ENCODE results near the gene CNTNAP2. TPM values are rescaled to one million over a fixed set of nuclear protein-coding genes. Genes with fewer than 3 reads are reported as not detected.

The CNTNAP2 gene
- total RNA-seq, 1 donor from 2014 or later = not detected

- Mint-ChIP-seq H3K4me1 (ENCODE audit: low read depth) (no peaks in the 10 kb centered on the region), H3K27me3 (ENCODE audit: insufficient read depth) (no peaks in the 10 kb centered on the region)
These were observed 1876.1 kb downstream of the CNTNAP2 start for GRCh38 chr7:147992698-147993097.

GRCh38 chr7:147997636-147998035 lies 1881.0 kb downstream of the CNTNAP2 start:
- no peak overlapping the region for H3K4me3 Mint-ChIP-seq

More at GRCh38 chr7:147992698-147993097, 1876.1 kb downstream of the CNTNAP2 start:
- H3K27ac Mint-ChIP-seq = no peak overlapping the region
- no peak overlapping the region for H3K4me3 Mint-ChIP-seq
- no peak for DNase-seq (ENCODE audit: low spot score)
- no peaks in the 10 kb centered on the region for H3K9me3 Mint-ChIP-seq
- H3K36me3 Mint-ChIP-seq (ENCODE audit: low read depth) = no peaks in the 10 kb centered on the region
- intact Hi-C loops (cut with micrococcal nuclease) = no loop called here

GRCh38 chr7:147999962-148000361 lies 1883.4 kb downstream of the CNTNAP2 start:
- H3K4me1 Mint-ChIP-seq (ENCODE audit: low read depth) = no peaks in the 10 kb centered on the region
- intact Hi-C loops (cut with micrococcal nuclease) = no loop called here
- H3K27ac Mint-ChIP-seq = no peak overlapping the region
- H3K9me3 Mint-ChIP-seq = no peaks in the 10 kb centered on the region
- H3K27me3 Mint-ChIP-seq (ENCODE audit: insufficient read depth) = no peaks in the 10 kb centered on the region
- DNase-seq (ENCODE audit: low spot score) = no peak
- no peaks in the 10 kb centered on the region for H3K36me3 Mint-ChIP-seq (ENCODE audit: low read depth)
- H3K4me3 Mint-ChIP-seq = no peak overlapping the region

More at GRCh38 chr7:147997636-147998035, 1881.0 kb downstream of the CNTNAP2 start:
- H3K9me3 Mint-ChIP-seq = no peaks in the 10 kb centered on the region
- H3K27ac Mint-ChIP-seq = no peak overlapping the region
- intact Hi-C loops (cut with micrococcal nuclease) = no loop called here
- no peak for DNase-seq (ENCODE audit: low spot score)
- H3K36me3 Mint-ChIP-seq (ENCODE audit: low read depth) = no peaks in the 10 kb centered on the region
- H3K27me3 Mint-ChIP-seq (ENCODE audit: insufficient read depth) = no peaks in the 10 kb centered on the region
- H3K4me1 Mint-ChIP-seq (ENCODE audit: low read depth) = no peaks in the 10 kb centered on the region

- no peaks in the 10 kb centered on the region for H3K36me3 Mint-ChIP-seq (ENCODE audit: low read depth)
- no peaks in the 10 kb centered on the region for H3K9me3 Mint-ChIP-seq
- DNase-seq (ENCODE audit: low spot score) = no peak
- no peak overlapping the region for H3K4me3 Mint-ChIP-seq
- no peaks in the 10 kb centered on the region for H3K27me3 Mint-ChIP-seq (ENCODE audit: insufficient read depth)
- H3K4me1 Mint-ChIP-seq (ENCODE audit: low read depth) = no peaks in the 10 kb centered on the region
- H3K27ac Mint-ChIP-seq = no peak overlapping the region
- intact Hi-C loops (cut with micrococcal nuclease) = no loop called here
These were observed 1895.2 kb downstream of the CNTNAP2 start for GRCh38 chr7:148011753-148012152.

GRCh38 chr7:148014001-148014400 lies 1897.4 kb downstream of the CNTNAP2 start:
- Mint-ChIP-seq H3K27ac (no peak overlapping the region), H3K27me3 (ENCODE audit: insufficient read depth) (peaks cover 2% of the 10 kb centered on the region), H3K36me3 (ENCODE audit: low read depth) (no peaks in the 10 kb centered on the region), H3K4me3 (no peak overlapping the region), H3K9me3 (no peaks in the 10 kb centered on the region), H3K4me1 (ENCODE audit: low read depth) (no peaks in the 10 kb centered on the region)
- intact Hi-C loops (cut with micrococcal nuclease) = no loop called here
- no peak for DNase-seq (ENCODE audit: low spot score)

GRCh38 chr7:148014541-148014940 lies 1897.9 kb downstream of the CNTNAP2 start:
- no peaks in the 10 kb centered on the region for H3K36me3 Mint-ChIP-seq (ENCODE audit: low read depth)
- no peaks in the 10 kb centered on the region for H3K9me3 Mint-ChIP-seq
- intact Hi-C loops (cut with micrococcal nuclease) = no loop called here
- no peak for DNase-seq (ENCODE audit: low spot score)
- H3K27ac Mint-ChIP-seq = no peak overlapping the region
- H3K27me3 Mint-ChIP-seq (ENCODE audit: insufficient read depth) = peaks cover 2% of the 10 kb centered on the region
- H3K4me1 Mint-ChIP-seq (ENCODE audit: low read depth) = no peaks in the 10 kb centered on the region
- no peak overlapping the region for H3K4me3 Mint-ChIP-seq

- H3K4me1 Mint-ChIP-seq (ENCODE audit: low read depth) = no peaks in the 10 kb centered on the region
- H3K36me3 Mint-ChIP-seq (ENCODE audit: low read depth) = no peaks in the 10 kb centered on the region
- H3K27me3 Mint-ChIP-seq (ENCODE audit: insufficient read depth) = peaks cover 2% of the 10 kb centered on the region
- no peak overlapping the region for H3K4me3 Mint-ChIP-seq
- H3K27ac Mint-ChIP-seq = no peak overlapping the region
- intact Hi-C loops (cut with micrococcal nuclease) = no loop called here
- H3K9me3 Mint-ChIP-seq = no peaks in the 10 kb centered on the region
- no peak for DNase-seq (ENCODE audit: low spot score)
These were observed 1900.5 kb downstream of the CNTNAP2 start for GRCh38 chr7:148017126-148017525.

- Mint-ChIP-seq H3K36me3 (ENCODE audit: low read depth) (no peaks in the 10 kb centered on the region), H3K4me3 (no peak overlapping the region), H3K4me1 (ENCODE audit: low read depth) (no peaks in the 10 kb centered on the region), H3K9me3 (no peaks in the 10 kb centered on the region), H3K27ac (no peak overlapping the region), H3K27me3 (ENCODE audit: insufficient read depth) (peaks cover 2% of the 10 kb centered on the region)
- intact Hi-C loops (cut with micrococcal nuclease) = no loop called here
- DNase-seq (ENCODE audit: low spot score) = no peak
These were observed 1904.1 kb downstream of the CNTNAP2 start for GRCh38 chr7:148020679-148021078.

- Mint-ChIP-seq H3K36me3 (ENCODE audit: low read depth) (no peaks in the 10 kb centered on the region), H3K9me3 (no peaks in the 10 kb centered on the region), H3K27ac (no peak overlapping the region), H3K27me3 (ENCODE audit: insufficient read depth) (peaks cover 2% of the 10 kb centered on the region), H3K4me3 (no peak overlapping the region), H3K4me1 (ENCODE audit: low read depth) (no peaks in the 10 kb centered on the region)
- no peak for DNase-seq (ENCODE audit: low spot score)
- intact Hi-C loops (cut with micrococcal nuclease) = no loop called here
These were observed 1905.0 kb downstream of the CNTNAP2 start for GRCh38 chr7:148021507-148022045.

- H3K27me3 Mint-ChIP-seq (ENCODE audit: insufficient read depth) = peaks cover 2% of the 10 kb centered on the region
- no peak overlapping the region for H3K27ac Mint-ChIP-seq
- intact Hi-C loops (cut with micrococcal nuclease) = no loop called here
- H3K4me1 Mint-ChIP-seq (ENCODE audit: low read depth) = no peaks in the 10 kb centered on the region
- H3K36me3 Mint-ChIP-seq (ENCODE audit: low read depth) = no peaks in the 10 kb centered on the region
- no peak for DNase-seq (ENCODE audit: low spot score)
- H3K4me3 Mint-ChIP-seq = no peak overlapping the region
- H3K9me3 Mint-ChIP-seq = no peaks in the 10 kb centered on the region
These were observed 1906.2 kb downstream of the CNTNAP2 start for GRCh38 chr7:148022832-148023231.

GRCh38 chr7:148026713-148027112 lies 1910.1 kb downstream of the CNTNAP2 start:
- Mint-ChIP-seq H3K36me3 (ENCODE audit: low read depth) (no peaks in the 10 kb centered on the region), H3K27ac (no peak overlapping the region), H3K27me3 (ENCODE audit: insufficient read depth) (no peaks in the 10 kb centered on the region), H3K9me3 (no peaks in the 10 kb centered on the region), H3K4me3 (no peak overlapping the region), H3K4me1 (ENCODE audit: low read depth) (no peaks in the 10 kb centered on the region)
- intact Hi-C loops (cut with micrococcal nuclease) = no loop called here
- DNase-seq (ENCODE audit: low spot score) = no peak

- H3K36me3 Mint-ChIP-seq (ENCODE audit: low read depth) = no peaks in the 10 kb centered on the region
- DNase-seq (ENCODE audit: low spot score) = no peak
- intact Hi-C loops (cut with micrococcal nuclease) = no loop called here
- H3K9me3 Mint-ChIP-seq = no peaks in the 10 kb centered on the region
- no peak overlapping the region for H3K4me3 Mint-ChIP-seq
- peaks cover 2% of the 10 kb centered on the region for H3K27me3 Mint-ChIP-seq (ENCODE audit: insufficient read depth)
- no peak overlapping the region for H3K27ac Mint-ChIP-seq
- H3K4me1 Mint-ChIP-seq (ENCODE audit: low read depth) = no peaks in the 10 kb centered on the region
These were observed 1911.6 kb downstream of the CNTNAP2 start for GRCh38 chr7:148028165-148028564.

- DNase-seq (ENCODE audit: low spot score) = no peak
- Mint-ChIP-seq H3K27ac (no peak overlapping the region), H3K36me3 (ENCODE audit: low read depth) (no peaks in the 10 kb centered on the region), H3K27me3 (ENCODE audit: insufficient read depth) (peaks cover 2% of the 10 kb centered on the region), H3K4me1 (ENCODE audit: low read depth) (no peaks in the 10 kb centered on the region), H3K4me3 (no peak overlapping the region), H3K9me3 (no peaks in the 10 kb centered on the region)
- intact Hi-C loops (cut with micrococcal nuclease) = no loop called here
These were observed 1914.4 kb downstream of the CNTNAP2 start for GRCh38 chr7:148031019-148031418.

- Mint-ChIP-seq H3K27me3 (ENCODE audit: insufficient read depth) (peaks cover 2% of the 10 kb centered on the region), H3K9me3 (no peaks in the 10 kb centered on the region), H3K4me1 (ENCODE audit: low read depth) (no peaks in the 10 kb centered on the region), H3K27ac (no peak overlapping the region), H3K36me3 (ENCODE audit: low read depth) (no peaks in the 10 kb centered on the region), H3K4me3 (no peak overlapping the region)
- intact Hi-C loops (cut with micrococcal nuclease) = no loop called here
- DNase-seq (ENCODE audit: low spot score) = no peak
These were observed 1915.2 kb downstream of the CNTNAP2 start for GRCh38 chr7:148031811-148032210.
